Ovary (tissue), 9 donors: ENCODE results near the gene NR3C2. TPM values are rescaled to one million over a fixed set of nuclear protein-coding genes. Genes with fewer than 3 reads are reported as not detected.

Source experiments
- DNase-seq, 5 donors: peaks; one replicate each; pipeline ENCODE4 v3.0.0-alpha.2; 2019 to 2020
- H3K27ac ChIP-seq, 2 donors: fragments of 200-600 bp; one replicate each; pipeline versions ENCODE4 v1.5.1 to v1.8.0; 2019 to 2022
- H3K27me3 ChIP-seq: fragments of 200-600 bp; one replicate; pipeline ENCODE4 v1.8.0; 2022
- H3K36me3 ChIP-seq: fragments of 200-600 bp; sonication (generic); one replicate; pipeline ENCODE4 v1.5.1; 2019
- H3K4me1 ChIP-seq: one replicate; pipeline ENCODE4 v1.8.1; 2013; ENCODE audit warnings: mild to moderate bottlenecking, moderate library complexity; ENCODE audit not compliant: insufficient read depth
- H3K4me3 ChIP-seq: fragments of 200-600 bp; sonication (generic); one replicate; pipeline ENCODE4 v1.5.1; 2017
- H3K9me3 ChIP-seq, 2 donors: fragments of 200-600 bp in 1 of 2; sonication (generic) in 1 of 2; one replicate each; pipeline versions ENCODE4 v1.5.1 to v1.8.1; 2013 to 2019; ENCODE audit warnings: mild to moderate bottlenecking in 1 of 2, moderate library complexity in 1 of 2
- EP300 ChIP-seq: sonication (generic); formaldehyde crosslinking; IDR thresholded peaks from one replicate; pipeline ENCODE4 v1.6.1; 2017; ENCODE audit warnings: antibody characterized with exemption
- POLR2A ChIP-seq: fragments of 450-650 bp; IDR thresholded peaks from one replicate; pipeline ENCODE4 v1.6.1; 2017; ENCODE audit warnings: antibody characterized with exemption, mild to moderate bottlenecking, moderate library complexity
- WGBS, 3 donors: extraction: QIAGEN DNeasy Blood & Tissue Kit in 1 of 3; methylation state at CpG; one replicate each; pipeline versions ENCODE4 v1.1.5 to v1.1.7; 2013 to 2017; 5-methylcytosine and 5-hydroxymethylcytosine counted together
- intact Hi-C, 4 donors: fragments of 100-400 bp; cut with DNase I; formaldehyde crosslinking; loops; one replicate each; pipeline versions ENCODE4 v1.11.0 to v1.15.1; 2022 to 2023
- polyA plus RNA-seq, 2 donors: library from polyadenylated mRNA; stranded (reverse); fragments of 200-250 nt in 1 of 2; fragments of 350-450 nt in 1 of 2; fragmentation: Illumina TruSeq in 1 of 2; extraction: RNeasy Lipid Tissue Mini Kit (QIAGEN cat#74804) in 1 of 2; gene quantifications; one replicate each; pipeline ENCODE4 v1.2.3, GENCODE V29; 2013 to 2014
- total RNA-seq, 7 donors: library from RNA; depleted of rRNA in 2 of 7; stranded (reverse); fragments of >200 nt in 2 of 7; fragmentation: NEBNext Ultra II Directional in 3 of 7; extraction: Animal tissue kit (Norgen Biotek cat#: 25700) in 3 of 7; gene quantifications; one replicate each; pipeline versions ENCODE4 v1.1.0 to v1.2.4, GENCODE V29; 2016 to 2023
- TF ChIP-seq, protein P1 (sequence below), 3 donors: fragments of 450-650 bp in 2 of 3; fragments of 200-600 bp in 1 of 3; IDR thresholded peaks; one replicate each; pipeline versions ENCODE4 v1.5.1 to v1.8.0; 2016 to 2022; ENCODE audit warnings: antibody characterized with exemption in 3 of 3, mild to moderate bottlenecking in 1 of 3
- donor health status: DM: no; HTN: no; CAD: no; lungs with moderate emphysema.
- donor health status: DM: no; HTN: no; CAD: no.
- donor health status: Bipolar disorder and iron deficiency.
- donor health status: DM: yes; HTN: yes; CAD: no.
- donor health status: DM: no; HTN: no; CAD: no.
- donor health status: DM: yes; HTN: yes; CAD: no.

Gene NR3C2
- total and polyA plus RNA-seq, 9 donors: 6.8 to 37.5 (median 22.9) TPM

GRCh38 chr4:148258535-148258934 lies 183.7 kb downstream of the NR3C2 start:
- Histone ChIP-seq H3K4me1 (peaks cover 2% of the 10 kb centered on the region), H3K27me3 (no peaks in the 10 kb centered on the region), H3K36me3 (no peaks in the 10 kb centered on the region), H3K4me3 (no peak overlapping the region), H3K27ac (no peak overlapping the region), H3K9me3 (no peaks in the 10 kb centered on the region)
- intact Hi-C loops: no loop called here
- TF ChIP-seq POLR2A: no peak
- no peak for TF ChIP-seq EP300
- TF ChIP-seq, protein P1, sequence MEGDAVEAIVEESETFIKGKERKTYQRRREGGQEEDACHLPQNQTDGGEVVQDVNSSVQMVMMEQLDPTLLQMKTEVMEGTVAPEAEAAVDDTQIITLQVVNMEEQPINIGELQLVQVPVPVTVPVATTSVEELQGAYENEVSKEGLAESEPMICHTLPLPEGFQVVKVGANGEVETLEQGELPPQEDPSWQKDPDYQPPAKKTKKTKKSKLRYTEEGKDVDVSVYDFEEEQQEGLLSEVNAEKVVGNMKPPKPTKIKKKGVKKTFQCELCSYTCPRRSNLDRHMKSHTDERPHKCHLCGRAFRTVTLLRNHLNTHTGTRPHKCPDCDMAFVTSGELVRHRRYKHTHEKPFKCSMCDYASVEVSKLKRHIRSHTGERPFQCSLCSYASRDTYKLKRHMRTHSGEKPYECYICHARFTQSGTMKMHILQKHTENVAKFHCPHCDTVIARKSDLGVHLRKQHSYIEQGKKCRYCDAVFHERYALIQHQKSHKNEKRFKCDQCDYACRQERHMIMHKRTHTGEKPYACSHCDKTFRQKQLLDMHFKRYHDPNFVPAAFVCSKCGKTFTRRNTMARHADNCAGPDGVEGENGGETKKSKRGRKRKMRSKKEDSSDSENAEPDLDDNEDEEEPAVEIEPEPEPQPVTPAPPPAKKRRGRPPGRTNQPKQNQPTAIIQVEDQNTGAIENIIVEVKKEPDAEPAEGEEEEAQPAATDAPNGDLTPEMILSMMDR (IDR thresholded peaks at IDR 0.05): no peak
- WGBS, 3 donors: 84 to 89% (median 89%) methylated on average over 7 of the region's 7 CpGs
- no peak for DNase-seq

GRCh38 chr4:148255344-148255720 lies 186.9 kb downstream of the NR3C2 start:
- DNase-seq: no peak
- H3K4me1 ChIP-seq: peaks cover 2% of the 10 kb centered on the region
- H3K36me3 ChIP-seq: no peaks in the 10 kb centered on the region
- H3K27me3 ChIP-seq: no peaks in the 10 kb centered on the region
- H3K4me3 ChIP-seq: no peak overlapping the region
- no peak overlapping the region for H3K27ac ChIP-seq
- H3K9me3 ChIP-seq: no peaks in the 10 kb centered on the region
- TF ChIP-seq POLR2A (no peak), EP300 (no peak)
- TF ChIP-seq, protein P1 (IDR thresholded peaks at IDR 0.05): no peak
- 58 to 80% (median 73%) methylated on average over 1 of the region's 1 CpG for WGBS, 3 donors
- intact Hi-C loops: no loop called here

DNA sequence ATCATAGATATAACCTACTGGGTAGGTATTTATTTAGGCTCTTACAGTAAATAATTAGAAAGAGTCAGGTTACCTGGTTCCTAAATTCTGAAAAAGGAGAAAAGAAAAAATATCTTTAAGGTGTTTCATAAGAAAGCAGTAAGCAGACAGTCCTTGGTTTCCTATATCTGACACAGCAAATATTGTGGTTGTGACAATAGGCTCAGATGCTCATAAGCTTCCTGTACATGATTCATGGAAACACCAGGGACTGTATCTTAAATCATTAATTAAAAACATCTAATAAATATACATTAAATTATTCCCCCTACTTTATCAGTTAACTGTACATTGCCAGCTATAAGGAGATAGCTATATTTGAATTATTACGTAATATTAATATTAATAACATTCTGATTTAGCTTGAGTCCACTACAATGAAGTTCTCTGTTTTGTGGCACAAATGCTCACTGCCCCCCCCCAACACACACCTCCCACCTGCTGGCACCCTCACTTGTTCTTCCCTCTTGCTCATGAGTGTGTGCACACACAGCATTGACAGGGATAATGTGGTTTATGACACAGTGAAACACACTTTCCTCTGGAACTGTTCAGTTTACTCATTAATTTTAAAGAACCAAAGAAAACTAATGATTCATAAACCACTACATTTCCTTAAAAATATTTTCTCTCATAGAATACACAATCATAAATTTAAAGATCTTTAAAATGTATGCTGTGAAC lies 187.4 kb downstream of the NR3C2 start:
- TF ChIP-seq, protein P1 (IDR thresholded peaks at IDR 0.05): no peak
- no peak for TF ChIP-seq POLR2A
- no peak for TF ChIP-seq EP300
- Histone ChIP-seq H3K36me3 (no peaks in the 10 kb centered on the region), H3K4me3 (no peak overlapping the region), H3K27me3 (no peaks in the 10 kb centered on the region), H3K27ac (no peak overlapping the region), H3K9me3 (no peaks in the 10 kb centered on the region), H3K4me1 (peaks cover 3% of the 10 kb centered on the region)
- 96 to 100% (median 100%) methylated on average over 1 of the region's 1 CpG for WGBS, 3 donors
- intact Hi-C loops: no loop called here
- no peak for DNase-seq

DNA sequence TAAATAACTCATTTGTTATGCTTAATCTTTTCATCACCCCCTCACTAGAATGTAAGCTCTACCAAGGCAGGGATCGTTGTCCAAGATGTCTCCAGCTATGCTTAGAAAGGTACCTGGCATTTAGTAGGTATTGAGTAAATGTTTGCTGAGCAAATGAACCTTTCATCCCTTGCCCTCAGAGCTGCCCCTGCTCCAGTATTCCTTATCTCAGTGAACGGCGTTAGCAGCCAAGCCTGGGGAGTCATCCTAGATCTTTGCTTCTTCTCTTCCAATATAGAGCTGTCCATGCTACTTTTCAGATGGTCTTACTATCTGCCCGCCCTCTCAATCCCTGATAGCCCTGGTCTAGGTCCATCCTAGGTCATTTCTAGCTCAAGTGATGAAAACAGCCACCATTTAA lies 188.4 kb downstream of the NR3C2 start:
- DNase-seq: no peak
- Histone ChIP-seq H3K36me3 (no peaks in the 10 kb centered on the region), H3K9me3 (no peaks in the 10 kb centered on the region), H3K4me1 (peaks cover 3% of the 10 kb centered on the region), H3K4me3 (no peak overlapping the region), H3K27ac (no peak overlapping the region), H3K27me3 (no peaks in the 10 kb centered on the region)
- no peak for TF ChIP-seq POLR2A
- no peak for TF ChIP-seq EP300
- TF ChIP-seq, protein P1 (IDR thresholded peaks at IDR 0.05): no peak
- 89 to 91% (median 90%) methylated on average over 4 of the region's 4 CpGs for WGBS, 3 donors
- intact Hi-C loops: no loop called here
